Natural killer cell (primary cell): ENCODE measurements around the gene F2RL1. TPM values are rescaled to one million over a fixed set of nuclear protein-coding genes. Genes with fewer than 3 reads are reported as not detected.

Experiments
- ATAC-seq, 3 donors: fragments of 150-1000 bp in 2 of 3; fragments of 200-7000 bp in 1 of 3; cut with Tn5 transposase; 1 replicate in 1 of 3; 2 replicates in 2 of 3; pipeline ENCODE4 v1.10.0; 2021; ENCODE audit warnings: mild to moderate bottlenecking in 2 of 3, moderate library complexity in 2 of 3
- DNase-seq, 2 donors: peaks; one replicate each; pipeline versions ENCODE4 v3.0.0 to v3.0.0-alpha.2; 2013 to 2021; ENCODE audit warnings: mixed read lengths in 1 of 2
- H3K27ac ChIP-seq: one replicate; pipeline ENCODE4 v1.5.1; 2013; ENCODE audit warnings: mild to moderate bottlenecking, low read length
- H3K27me3 ChIP-seq: one replicate; pipeline ENCODE4 v1.6.1; 2013; ENCODE audit warnings: low read length; ENCODE audit not compliant: control insufficient read depth, insufficient read depth
- H3K36me3 ChIP-seq: one replicate; pipeline ENCODE4 v1.6.1; 2013; ENCODE audit warnings: low read length; ENCODE audit not compliant: control insufficient read depth, insufficient read depth
- H3K4me1 ChIP-seq: one replicate; pipeline ENCODE4 v1.6.1; 2013; ENCODE audit warnings: low read length; ENCODE audit not compliant: control insufficient read depth, insufficient read depth
- H3K4me3 ChIP-seq: one replicate; pipeline ENCODE4 v1.5.1; 2013; ENCODE audit warnings: low read length
- H3K9me3 ChIP-seq: one replicate; pipeline ENCODE4 v1.6.1; 2013; ENCODE audit warnings: low read length; ENCODE audit not compliant: control insufficient read depth, insufficient read depth
- H3K27ac Mint-ChIP-seq, 2 donors: one replicate each; pipeline ENCODE4 v1.8.0; 2022; ENCODE audit warnings: mild to moderate bottlenecking in 2 of 2, mixed read lengths in 2 of 2, moderate library complexity in 1 of 2
- H3K27me3 Mint-ChIP-seq, 2 donors: one replicate each; pipeline ENCODE4 v1.8.0; 2022; ENCODE audit warnings: low read depth in 2 of 2, mixed read lengths in 2 of 2
- H3K36me3 Mint-ChIP-seq: one replicate; pipeline ENCODE4 v1.8.0; 2022; ENCODE audit warnings: mixed read lengths
- H3K4me1 Mint-ChIP-seq, 2 donors: one replicate each; pipeline ENCODE4 v1.8.0; 2022; ENCODE audit warnings: mixed read lengths in 2 of 2
- H3K4me3 Mint-ChIP-seq: one replicate; pipeline ENCODE4 v1.8.0; 2022; ENCODE audit warnings: mild to moderate bottlenecking, moderate library complexity, mixed read lengths
- H3K9me3 Mint-ChIP-seq, 2 donors: one replicate each; pipeline ENCODE4 v1.8.0; 2022; ENCODE audit warnings: mixed read lengths in 2 of 2
- WGBS: methylation state at CpG from one replicate; pipeline ENCODE4 v1.1.7; 2013; ENCODE audit warnings: missing lambda C conversion rate; ENCODE audit not compliant: insufficient coverage; 5-methylcytosine and 5-hydroxymethylcytosine counted together
- intact Hi-C: fragments of 100-400 bp; cut with micrococcal nuclease; formaldehyde crosslinking; loops from one replicate; pipeline ENCODE4 v1.14.2; 2022
- total RNA-seq, 4 donors: library from RNA; stranded (reverse); fragments of 120-200 nt in 1 of 4; gene quantifications; one replicate each; pipeline versions ENCODE4 v1.2.3 to v1.2.4, GENCODE V29; 2013 to 2022
- TF ChIP-seq, protein P1 (sequence below): fragments of 200-600 bp; IDR thresholded peaks from one replicate; pipeline ENCODE4 v1.8.0; 2022; ENCODE audit warnings: antibody characterized with exemption

Gene F2RL1
- total RNA-seq, 3 donors from 2014 or later (not counting 1 experiment from before 2014, with no cell fraction given): 0.29 to 0.35 TPM; not detected in 1

DNA sequence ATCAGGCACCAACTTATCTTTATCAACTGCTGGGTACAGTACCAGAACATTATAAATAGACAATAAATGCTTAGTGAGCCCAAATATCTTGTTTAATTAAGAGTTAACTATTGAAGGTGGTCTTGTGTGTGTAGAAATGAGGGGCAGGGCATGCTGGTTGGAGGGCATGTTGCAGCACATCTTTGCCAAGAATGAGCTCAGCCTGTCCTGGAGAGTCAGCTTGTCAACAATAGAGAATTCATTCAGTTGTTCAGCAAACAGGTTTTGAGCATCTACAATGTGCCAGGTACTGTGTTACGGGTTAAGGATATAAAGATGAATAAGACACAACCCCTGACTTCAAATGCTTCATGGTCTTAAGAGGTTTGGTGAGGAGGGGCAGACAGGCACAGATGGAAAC, 19.2 kb upstream of the F2RL1 start:
- H3K36me3 Mint-ChIP-seq: no peaks in the 10 kb centered on the region
- intact Hi-C loops: no loop called here
- H3K27ac Mint-ChIP-seq: no peak overlapping the region
- H3K9me3 Mint-ChIP-seq: no peaks in the 10 kb centered on the region
- H3K4me3 ChIP-seq: no peak overlapping the region
- no peak overlapping the region for H3K4me3 Mint-ChIP-seq
- H3K9me3 ChIP-seq: no peaks in the 10 kb centered on the region
- no peaks in the 10 kb centered on the region for H3K27me3 ChIP-seq
- no peak for DNase-seq
- H3K4me1 Mint-ChIP-seq: no peaks in the 10 kb centered on the region
- H3K36me3 ChIP-seq: no peaks in the 10 kb centered on the region
- H3K27me3 Mint-ChIP-seq: peaks cover 10 to 21% of the 10 kb centered on the region in 2 donors
- no peak overlapping the region for H3K27ac ChIP-seq
- 100% methylated on average over 1 of the region's 1 CpG for WGBS
- H3K4me1 ChIP-seq: no peaks in the 10 kb centered on the region
- ATAC-seq: no peak
- TF ChIP-seq, protein P1, sequence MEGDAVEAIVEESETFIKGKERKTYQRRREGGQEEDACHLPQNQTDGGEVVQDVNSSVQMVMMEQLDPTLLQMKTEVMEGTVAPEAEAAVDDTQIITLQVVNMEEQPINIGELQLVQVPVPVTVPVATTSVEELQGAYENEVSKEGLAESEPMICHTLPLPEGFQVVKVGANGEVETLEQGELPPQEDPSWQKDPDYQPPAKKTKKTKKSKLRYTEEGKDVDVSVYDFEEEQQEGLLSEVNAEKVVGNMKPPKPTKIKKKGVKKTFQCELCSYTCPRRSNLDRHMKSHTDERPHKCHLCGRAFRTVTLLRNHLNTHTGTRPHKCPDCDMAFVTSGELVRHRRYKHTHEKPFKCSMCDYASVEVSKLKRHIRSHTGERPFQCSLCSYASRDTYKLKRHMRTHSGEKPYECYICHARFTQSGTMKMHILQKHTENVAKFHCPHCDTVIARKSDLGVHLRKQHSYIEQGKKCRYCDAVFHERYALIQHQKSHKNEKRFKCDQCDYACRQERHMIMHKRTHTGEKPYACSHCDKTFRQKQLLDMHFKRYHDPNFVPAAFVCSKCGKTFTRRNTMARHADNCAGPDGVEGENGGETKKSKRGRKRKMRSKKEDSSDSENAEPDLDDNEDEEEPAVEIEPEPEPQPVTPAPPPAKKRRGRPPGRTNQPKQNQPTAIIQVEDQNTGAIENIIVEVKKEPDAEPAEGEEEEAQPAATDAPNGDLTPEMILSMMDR: no peak

DNA sequence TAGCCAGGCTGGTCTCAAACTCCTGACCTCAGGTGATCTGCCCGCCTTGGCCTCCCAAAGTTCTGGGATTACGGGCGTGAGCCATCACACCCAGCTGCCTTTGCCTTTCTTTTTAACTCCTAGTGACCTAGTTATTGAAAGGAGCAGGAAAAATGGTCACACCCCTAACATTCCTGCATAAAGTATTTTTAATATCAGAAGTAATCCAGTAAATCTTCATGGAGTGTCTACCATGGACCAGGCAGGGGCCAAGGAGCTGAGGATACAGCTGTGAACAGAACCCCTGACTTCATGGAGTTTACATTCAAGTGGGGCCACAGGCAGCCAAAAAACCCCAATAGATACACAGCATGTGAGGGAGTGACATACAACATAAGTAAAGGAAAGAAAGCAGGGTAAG, 18.3 kb upstream of the F2RL1 start:
- intact Hi-C loops: no loop called here
- Mint-ChIP-seq H3K27ac (no peak overlapping the region), H3K4me1 (no peaks in the 10 kb centered on the region), H3K36me3 (no peaks in the 10 kb centered on the region), H3K4me3 (no peak overlapping the region), H3K27me3 (peaks cover 10 to 21% of the 10 kb centered on the region in 2 donors), H3K9me3 (no peaks in the 10 kb centered on the region)
- Histone ChIP-seq H3K27ac (no peak overlapping the region), H3K9me3 (no peaks in the 10 kb centered on the region), H3K36me3 (no peaks in the 10 kb centered on the region), H3K4me1 (no peaks in the 10 kb centered on the region), H3K4me3 (no peak overlapping the region), H3K27me3 (no peaks in the 10 kb centered on the region)
- 100% methylated on average over 3 of the region's 3 CpGs for WGBS
- TF ChIP-seq, protein P1: no peak
- DNase-seq (no peak), ATAC-seq (no peak)

DNA sequence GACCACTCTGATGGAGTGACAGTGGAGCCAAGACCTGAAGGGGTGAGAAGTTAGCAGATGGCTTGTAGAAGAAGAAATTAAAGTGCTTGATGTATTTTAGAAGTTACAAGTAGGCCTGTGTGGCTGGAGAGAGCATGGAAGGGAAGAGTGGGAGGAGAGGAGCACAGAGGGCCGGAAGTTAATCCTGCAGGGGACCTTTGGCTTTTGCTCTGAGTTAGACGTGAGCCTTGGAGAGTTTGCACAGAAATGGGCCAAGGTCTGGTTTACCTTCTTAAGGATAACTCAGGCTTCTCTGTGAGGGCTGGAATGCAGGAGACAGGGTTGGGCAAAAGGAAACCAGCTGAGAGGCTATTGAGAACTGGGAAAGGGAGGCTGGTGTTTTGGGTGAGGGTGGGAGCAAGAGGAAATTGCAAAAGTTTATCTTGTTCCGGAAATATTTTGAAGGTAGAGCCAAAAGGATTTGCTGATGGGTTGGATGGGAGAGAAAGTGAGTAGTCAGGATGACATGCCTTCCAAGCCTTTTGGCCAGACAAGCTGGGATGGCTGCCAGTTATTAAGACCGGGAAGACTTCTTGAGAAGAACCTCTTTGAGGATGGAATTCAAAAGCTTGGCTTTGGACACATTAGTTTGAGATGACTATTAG, 17.5 kb upstream of the F2RL1 start:
- no peaks in the 10 kb centered on the region for H3K36me3 Mint-ChIP-seq
- TF ChIP-seq, protein P1: no peak
- H3K4me3 ChIP-seq: no peak overlapping the region
- H3K27ac ChIP-seq: no peak overlapping the region
- no peak for ATAC-seq
- no peak overlapping the region for H3K27ac Mint-ChIP-seq
- H3K27me3 Mint-ChIP-seq: peaks cover 10 to 24% of the 10 kb centered on the region in 2 donors
- no peaks in the 10 kb centered on the region for H3K4me1 Mint-ChIP-seq
- no peaks in the 10 kb centered on the region for H3K4me1 ChIP-seq
- DNase-seq: no peak
- intact Hi-C loops: no loop called here
- H3K27me3 ChIP-seq: no peaks in the 10 kb centered on the region
- 93% methylated on average over 4 of the region's 4 CpGs for WGBS
- no peak overlapping the region for H3K4me3 Mint-ChIP-seq
- H3K9me3 Mint-ChIP-seq: no peaks in the 10 kb centered on the region
- H3K9me3 ChIP-seq: no peaks in the 10 kb centered on the region
- H3K36me3 ChIP-seq: no peaks in the 10 kb centered on the region

DNA sequence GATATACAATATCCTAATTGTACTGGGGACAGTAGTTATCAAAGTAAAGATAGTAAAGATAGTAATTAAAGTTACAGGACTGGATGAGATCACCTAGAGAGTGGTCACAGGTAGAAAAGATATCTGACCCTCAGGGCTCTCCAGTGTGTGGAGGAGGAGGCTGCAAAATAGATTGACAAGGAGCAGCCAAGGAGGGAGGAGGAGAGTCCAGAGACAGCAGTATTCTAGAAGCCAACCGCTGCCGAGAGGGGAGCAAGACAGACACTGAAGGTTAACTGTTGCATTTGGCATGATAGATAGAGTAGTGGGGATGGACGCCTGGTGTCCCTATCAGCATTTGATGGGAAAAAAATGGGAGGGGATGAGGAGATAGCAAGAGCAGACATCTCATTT, 17.0 kb upstream of the F2RL1 start:
- Histone ChIP-seq H3K27me3 (no peaks in the 10 kb centered on the region), H3K9me3 (no peaks in the 10 kb centered on the region), H3K27ac (no peak overlapping the region), H3K36me3 (no peaks in the 10 kb centered on the region), H3K4me1 (no peaks in the 10 kb centered on the region), H3K4me3 (no peak overlapping the region)
- H3K4me1 Mint-ChIP-seq: no peaks in the 10 kb centered on the region
- DNase-seq (no peak), ATAC-seq (no peak)
- WGBS: 81% methylated on average over 3 of the region's 3 CpGs
- H3K27me3 Mint-ChIP-seq: peaks cover 10 to 24% of the 10 kb centered on the region in 2 donors
- intact Hi-C loops: no loop called here
- TF ChIP-seq, protein P1: no peak
- H3K36me3 Mint-ChIP-seq: no peaks in the 10 kb centered on the region
- no peaks in the 10 kb centered on the region for H3K9me3 Mint-ChIP-seq
- no peak overlapping the region for H3K4me3 Mint-ChIP-seq
- H3K27ac Mint-ChIP-seq: no peak overlapping the region
